ENCODE data around the gene CCDC88B. TPM values are rescaled to one million over a fixed set of nuclear protein-coding genes. Genes with fewer than 3 reads are reported as not detected.

The CCDC88B gene
- total RNA-seq, 1 experiment from 2014 or later: 11.2 TPM

DNA sequence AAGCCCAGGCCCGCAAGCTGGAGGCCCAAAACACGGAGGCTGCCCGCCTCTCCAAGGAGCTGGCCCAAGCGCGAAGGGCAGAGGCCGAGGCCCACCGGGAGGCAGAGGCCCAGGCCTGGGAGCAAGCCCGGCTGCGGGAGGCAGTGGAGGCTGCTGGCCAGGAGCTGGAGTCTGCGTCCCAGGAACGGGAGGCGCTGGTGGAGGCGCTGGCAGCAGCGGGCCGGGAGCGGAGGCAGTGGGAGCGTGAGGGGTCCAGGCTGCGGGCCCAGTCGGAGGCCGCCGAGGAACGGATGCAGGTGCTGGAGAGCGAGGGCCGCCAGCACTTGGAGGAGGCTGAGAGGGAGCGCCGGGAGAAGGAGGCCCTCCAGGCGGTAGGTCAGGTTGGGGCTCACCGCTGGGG, 4.8 kb downstream of the CCDC88B start:
- no peak overlapping the region for H2BK12ac ChIP-seq (ENCODE audit: insufficient read length, low read depth, low read length)
- H3K4me3 Mint-ChIP-seq: no peak overlapping the region
- H3K27ac Mint-ChIP-seq: no peak overlapping the region
- no peak overlapping the region for H2BK5ac ChIP-seq (ENCODE audit: insufficient read length, low read length)
- H2AK5ac ChIP-seq (ENCODE audit: insufficient read length, low read length): no peak overlapping the region
- H3K9ac ChIP-seq (ENCODE audit: extremely low read depth, insufficient read length, low read length): no peak overlapping the region
- no peak overlapping the region for H2BK120ac ChIP-seq (ENCODE audit: low read depth, low read length, poor library complexity, severe bottlenecking)
- H4K91ac ChIP-seq (ENCODE audit: insufficient read length, low read depth, low read length): no peak overlapping the region
- H2BK20ac ChIP-seq (ENCODE audit: low read depth, low read length, poor library complexity, severe bottlenecking): no peak overlapping the region
- no peak overlapping the region for H3K23ac ChIP-seq (ENCODE audit: insufficient read length, low read depth, low read length)
- H2BK15ac ChIP-seq (ENCODE audit: low read depth, low read length): no peak overlapping the region; the same call in 1 of the 2 replicates
- no peaks in the 10 kb centered on the region for H3K79me2 ChIP-seq (ENCODE audit: insufficient read depth, low read length)
- H3K79me1 ChIP-seq (ENCODE audit: insufficient read depth, low read depth, low read length, poor library complexity, severe bottlenecking): no peaks in the 10 kb centered on the region
- no peak overlapping the region for H2AFZ ChIP-seq (ENCODE audit: low read length)
- H3K27ac ChIP-seq (ENCODE audit: insufficient read length, low read depth, low read length): no peak overlapping the region
- H3K4me1 Mint-ChIP-seq: peaks cover 9 to 38% of the 10 kb centered on the region in 2 experiments
- peaks cover 11% of the 10 kb centered on the region for H3K27me3 Mint-ChIP-seq (ENCODE audit: low read depth)
- H3K36me3 Mint-ChIP-seq (ENCODE audit: insufficient read depth in 1 of 3, low read depth in 3 of 3): 0 out of 7 replicates have a peak, but pooled peaks cover 0 to 2% (median 0%) of the 10 kb centered on the region in 3 experiments
- H3K9me3 ChIP-seq (ENCODE audit: control insufficient read depth, low read depth, low read length): no peaks in the 10 kb centered on the region
- no peak for TF ChIP-seq CTCF (conservative IDR thresholded peaks at IDR 0.05)
- peak; percentile 29 for DNase-seq
- no peaks in the 10 kb centered on the region for H3K9me3 Mint-ChIP-seq
- H3K56ac ChIP-seq (ENCODE audit: insufficient read length, low read depth, low read length): no peak overlapping the region
- H4K5ac ChIP-seq (ENCODE audit: insufficient read length, low read depth, low read length): no peak overlapping the region
- H3K4me1 ChIP-seq (ENCODE audit: insufficient read depth, low read length): peaks cover 2% of the 10 kb centered on the region; the same call in 1 of the 2 replicates
- H4K20me1 ChIP-seq (ENCODE audit: control insufficient read depth, insufficient read depth, insufficient read length): peaks cover 3% of the 10 kb centered on the region
- H3K27me3 ChIP-seq (ENCODE audit: insufficient read depth, low read length): no peaks in the 10 kb centered on the region
- H3K14ac ChIP-seq (ENCODE audit: insufficient read depth, low read length): no peak overlapping the region
- H3T11ph ChIP-seq (ENCODE audit: low read length): no peak overlapping the region
- H3K4ac ChIP-seq (ENCODE audit: low read depth, low read length): no peak overlapping the region
- peaks cover 17% of the 10 kb centered on the region for H3K23me2 ChIP-seq (ENCODE audit: insufficient read length, low read depth, low read length, poor library complexity, severe bottlenecking)
- no peak overlapping the region for H4K8ac ChIP-seq (replicated peaks; ENCODE audit: insufficient read length, low read depth, low read length)
- H3K4me2 ChIP-seq (ENCODE audit: insufficient read depth, insufficient read length, low read length): no peak overlapping the region
- WGBS (ENCODE audit: extremely low coverage, insufficient read length, low lambda C conversion rate): no CpG with 5 or more reads among the region's 28 CpGs
- no peak overlapping the region for H3K18ac ChIP-seq (ENCODE audit: insufficient read length, low read depth, low read length)

Measured in H9 (cell line).